Measurements from ENCODE around the gene LSM3.

DNA sequence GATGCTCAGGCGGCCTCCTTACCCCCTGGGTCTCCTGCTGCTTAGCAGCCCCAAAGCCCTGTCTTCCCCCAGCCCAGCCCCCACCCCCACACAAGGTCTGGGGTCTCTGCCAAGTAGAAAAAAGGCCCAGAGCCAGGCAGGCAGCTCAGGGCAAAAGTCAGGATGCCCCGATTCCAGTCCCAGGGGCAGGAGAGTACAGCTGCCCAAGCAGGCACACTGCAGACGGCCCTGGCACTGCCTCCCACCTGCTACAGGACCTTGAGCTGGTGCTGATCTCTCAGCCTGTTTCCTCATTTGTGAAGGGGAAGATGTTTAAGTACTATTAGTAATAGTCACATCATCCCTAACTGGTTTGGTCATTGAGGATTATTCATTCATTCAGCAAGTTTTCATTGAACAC, 41.2 kb upstream of the LSM3 start:
- no peak for TF ChIP-seq CTCF (IDR thresholded peaks at IDR 0.05)
- TF ChIP-seq POLR2A (IDR thresholded peaks at IDR 0.05) = no peak

All from heart left ventricle (tissue), 13 donors.